Fibroblast of mammary gland (primary cell): Measurements from ENCODE around the gene MOAP1.
"Not testable (repeated sequence)": the region's sequence is repeated elsewhere in the genome, so short reads cannot be mapped to it uniquely, and the experiment has no call there.

Source experiments
- DNase-seq: peaks from one replicate; pipeline ENCODE4 v3.0.0-alpha.2; 2010; ENCODE audit warnings: low read depth
- H3K4me3 ChIP-seq: 2 replicates; pipeline ENCODE4 v1.5.1; 2011; ENCODE audit warnings: low read depth, mild to moderate bottlenecking, low read length, moderate library complexity; ENCODE audit not compliant: control insufficient read depth
- CTCF ChIP-seq: conservative IDR thresholded peaks from 2 replicates; pipeline ENCODE4 v1.5.1; 2011; ENCODE audit warnings: low read depth, low read length, inconsistent platforms; ENCODE audit not compliant: control insufficient read depth, insufficient read depth

The MOAP1 gene

GRCh38 chr14:93163564-93163963 is 21.1 kb downstream of the MOAP1 start:
- no peak for TF ChIP-seq CTCF
- DNase-seq = no peak
- H3K4me3 ChIP-seq = no peak overlapping the region

- no peak for TF ChIP-seq CTCF
Observed at GRCh38 chr14:93161411-93161940, 23.2 kb downstream of the MOAP1 start.

GRCh38 chr14:93160353-93160801 is 24.3 kb downstream of the MOAP1 start:
- no peak overlapping the region for H3K4me3 ChIP-seq
- peak; percentile 20 for DNase-seq
- peak; percentile 46 for TF ChIP-seq CTCF

More at GRCh38 chr14:93161411-93161940, 23.2 kb downstream of the MOAP1 start:
- H3K4me3 ChIP-seq = no peak overlapping the region
- no peak for DNase-seq

GRCh38 chr14:93159625-93160352 is 24.9 kb downstream of the MOAP1 start:
- not testable (repeated sequence) for DNase-seq

GRCh38 chr14:93158349-93158748 is 26.3 kb downstream of the MOAP1 start:
- not testable (repeated sequence) for H3K4me3 ChIP-seq, DNase-seq

More at GRCh38 chr14:93159625-93160352, 24.9 kb downstream of the MOAP1 start:
- H3K4me3 ChIP-seq = not testable (repeated sequence)

- no peak for DNase-seq
- TF ChIP-seq CTCF = no peak
- no peak overlapping the region for H3K4me3 ChIP-seq
Observed at GRCh38 chr14:93156693-93157369, 27.9 kb downstream of the MOAP1 start.

GRCh38 chr14:93155667-93156066 is 29.0 kb downstream of the MOAP1 start:
- no peak overlapping the region for H3K4me3 ChIP-seq
- no peak for TF ChIP-seq CTCF
- DNase-seq = no peak
